Fibroblast of villous mesenchyme (primary cell): Measurements from ENCODE around the gene TSPYL6. TPM values are rescaled to one million over a fixed set of nuclear protein-coding genes. Genes with fewer than 3 reads are reported as not detected.
A peak's percentile ranks its signal among the peaks of the same experiment; 100 is the strongest.
"Not testable (repeated sequence)": the region's sequence is repeated elsewhere in the genome, so short reads cannot be mapped to it uniquely, and the experiment has no call there.

Experiments
- DNase-seq: peaks from one replicate; pipeline ENCODE4 v3.0.0-alpha.2; 2010; ENCODE audit warnings: low read depth
- H3K4me3 ChIP-seq: 2 replicates; pipeline ENCODE4 v1.5.1; 2011; ENCODE audit warnings: low read depth, mild to moderate bottlenecking, low read length
- total RNA-seq: library from RNA; depleted of rRNA; stranded (reverse); fragments of >200 nt; gene quantifications from 2 replicates; pipeline ENCODE4 v1.2.3, GENCODE V29; 2012
- TF ChIP-seq, protein P1 (sequence below): IDR thresholded peaks from 2 replicates; pipeline ENCODE4 v1.5.1; 2012; ENCODE audit warnings: low read depth, mild to moderate bottlenecking, low read length; ENCODE audit not compliant: insufficient read depth

The TSPYL6 gene
- total RNA-seq, 1 donor = not detected

DNA sequence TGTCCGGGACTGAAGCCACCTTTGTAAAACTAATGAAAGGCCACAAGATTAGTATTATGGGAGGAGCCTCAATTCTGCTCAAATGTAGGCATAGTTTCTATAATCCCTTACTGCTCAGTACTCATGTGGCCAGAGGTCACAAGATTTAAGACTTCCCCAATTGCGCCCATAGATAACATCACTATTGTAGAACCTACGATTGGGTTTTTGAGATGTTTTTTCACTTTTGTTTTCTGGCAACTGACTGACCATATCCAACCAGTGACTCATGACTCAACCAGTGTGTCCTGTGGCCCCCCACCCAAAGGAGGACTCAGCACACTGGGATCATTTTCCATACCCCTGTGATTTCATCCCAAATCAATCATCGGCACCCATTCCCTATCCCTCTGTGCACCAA is 15.2 kb upstream of the TSPYL6 start:
- TF ChIP-seq, protein P1, sequence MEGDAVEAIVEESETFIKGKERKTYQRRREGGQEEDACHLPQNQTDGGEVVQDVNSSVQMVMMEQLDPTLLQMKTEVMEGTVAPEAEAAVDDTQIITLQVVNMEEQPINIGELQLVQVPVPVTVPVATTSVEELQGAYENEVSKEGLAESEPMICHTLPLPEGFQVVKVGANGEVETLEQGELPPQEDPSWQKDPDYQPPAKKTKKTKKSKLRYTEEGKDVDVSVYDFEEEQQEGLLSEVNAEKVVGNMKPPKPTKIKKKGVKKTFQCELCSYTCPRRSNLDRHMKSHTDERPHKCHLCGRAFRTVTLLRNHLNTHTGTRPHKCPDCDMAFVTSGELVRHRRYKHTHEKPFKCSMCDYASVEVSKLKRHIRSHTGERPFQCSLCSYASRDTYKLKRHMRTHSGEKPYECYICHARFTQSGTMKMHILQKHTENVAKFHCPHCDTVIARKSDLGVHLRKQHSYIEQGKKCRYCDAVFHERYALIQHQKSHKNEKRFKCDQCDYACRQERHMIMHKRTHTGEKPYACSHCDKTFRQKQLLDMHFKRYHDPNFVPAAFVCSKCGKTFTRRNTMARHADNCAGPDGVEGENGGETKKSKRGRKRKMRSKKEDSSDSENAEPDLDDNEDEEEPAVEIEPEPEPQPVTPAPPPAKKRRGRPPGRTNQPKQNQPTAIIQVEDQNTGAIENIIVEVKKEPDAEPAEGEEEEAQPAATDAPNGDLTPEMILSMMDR = no peak
- no peak overlapping the region for H3K4me3 ChIP-seq
- no peak for DNase-seq

DNA sequence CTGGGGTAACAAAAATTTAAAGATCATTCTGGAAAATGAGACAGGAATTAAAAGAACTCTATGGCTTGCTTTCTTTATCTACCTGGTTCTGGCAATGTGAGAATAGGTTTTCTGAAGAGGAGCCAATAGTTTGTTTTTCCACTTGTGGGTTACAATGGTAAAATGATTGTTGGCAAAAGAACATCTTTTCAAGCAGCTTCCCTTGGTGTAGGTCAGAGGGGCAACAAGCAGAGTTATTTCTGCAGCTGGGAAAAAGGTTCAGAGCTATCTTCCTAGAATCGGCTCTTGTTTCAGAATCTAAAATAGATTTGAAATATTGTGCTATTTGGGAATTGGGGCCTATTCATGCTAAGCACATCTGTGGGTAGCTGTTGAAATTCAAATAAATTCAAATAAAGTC is 11.5 kb upstream of the TSPYL6 start:
- no peak overlapping the region for H3K4me3 ChIP-seq
- TF ChIP-seq, protein P1 = no peak
- no peak for DNase-seq

- H3K4me3 ChIP-seq, DNase-seq: not testable (repeated sequence)
Measured at GRCh38 chr2:54265081-54265480, 9.1 kb upstream of the TSPYL6 start.

GRCh38 chr2:54262015-54262765 is 6.2 kb upstream of the TSPYL6 start:
- no peak overlapping the region for H3K4me3 ChIP-seq
- TF ChIP-seq, protein P1 = no peak
- DNase-seq = peak; percentile 92

DNA sequence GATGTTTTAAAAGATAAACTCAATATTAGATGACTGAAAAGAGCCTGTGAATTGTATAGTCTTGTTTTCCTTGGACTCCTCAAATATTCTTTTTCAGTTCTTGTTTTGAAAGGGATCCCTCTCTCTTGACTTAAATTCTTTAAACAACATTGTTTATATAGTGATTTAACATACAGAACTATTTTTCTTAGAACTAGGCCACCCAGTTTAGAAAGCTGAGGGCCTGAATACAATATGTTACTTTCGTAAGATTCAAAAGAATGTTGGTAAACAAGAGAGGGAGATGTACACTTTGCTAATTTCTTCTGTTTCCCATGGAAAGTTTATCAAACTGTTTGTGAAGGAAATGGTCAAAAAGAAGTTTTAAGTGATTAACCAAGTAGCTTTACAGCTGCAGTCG is 5.5 kb upstream of the TSPYL6 start:
- H3K4me3 ChIP-seq = no peak overlapping the region
- TF ChIP-seq, protein P1 = no peak
- peak; percentile 74 for DNase-seq

GRCh38 chr2:54260241-54260595 is 4.2 kb upstream of the TSPYL6 start:
- DNase-seq = no peak
- TF ChIP-seq, protein P1 = no peak
- no peak overlapping the region for H3K4me3 ChIP-seq

DNA sequence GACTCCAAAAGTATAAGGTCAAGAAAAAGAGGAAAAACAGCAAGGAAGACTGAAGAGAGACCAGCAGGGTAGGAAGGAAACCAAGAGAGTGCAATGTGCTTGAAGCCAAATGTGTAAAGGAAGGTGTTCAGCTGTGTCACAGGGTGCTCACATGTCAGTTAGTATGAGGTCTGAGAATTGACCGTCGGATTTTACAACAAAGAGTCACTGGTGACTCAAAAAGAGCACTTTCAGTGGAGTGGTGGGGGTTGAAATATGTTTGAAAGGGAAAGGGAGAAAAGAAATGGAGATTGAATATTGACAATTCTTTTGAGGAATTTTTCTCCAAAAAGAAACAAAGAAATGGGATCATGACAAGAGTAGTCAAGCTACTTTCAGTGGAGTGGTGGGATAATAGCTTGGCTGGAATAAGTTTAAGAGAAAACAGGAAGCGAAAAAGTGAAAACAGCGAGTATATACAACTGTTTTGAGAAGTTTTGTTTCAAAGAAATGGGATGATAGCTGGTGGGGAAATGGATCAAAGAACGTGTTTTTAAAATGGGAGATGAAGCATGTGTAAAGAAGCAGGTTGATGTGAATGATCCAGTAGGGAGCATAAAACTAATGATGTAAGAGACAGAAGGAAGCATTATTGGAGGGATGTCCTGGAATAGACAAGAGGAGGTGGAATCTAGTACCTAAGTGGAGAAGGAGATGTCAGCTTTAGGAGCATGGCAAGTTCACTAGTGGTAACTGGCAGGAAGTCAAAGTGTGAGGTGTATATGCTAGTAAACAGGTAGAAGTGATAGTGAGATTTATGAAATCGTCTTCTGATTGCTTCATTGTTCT is 3.6 kb upstream of the TSPYL6 start:
- no peak for DNase-seq
- H3K4me3 ChIP-seq = no peak overlapping the region
- TF ChIP-seq, protein P1 = no peak
